Measurements from ENCODE around the gene LILRB3.
A peak's percentile ranks its signal among the peaks of the same experiment; 100 is the strongest.
"Not testable (repeated sequence)": the region's sequence is repeated elsewhere in the genome, so short reads cannot be mapped to it uniquely, and the experiment has no call there.

Gene LILRB3

GRCh38 chr19:54209058-54209810 is 13.6 kb downstream of the LILRB3 start:
- no peak for DNase-seq

GRCh38 chr19:54208784-54209057 is 14.1 kb downstream of the LILRB3 start:
- no peak for DNase-seq

- DNase-seq, result peak in 1 of 2 donors; percentile 45
These were observed 14.6 kb downstream of the LILRB3 start for GRCh38 chr19:54207983-54208783.

- DNase-seq, result no peak
These were observed 15.2 kb downstream of the LILRB3 start for GRCh38 chr19:54207676-54207982.

- DNase-seq, result not testable (repeated sequence)
These were observed 15.6 kb downstream of the LILRB3 start for GRCh38 chr19:54207193-54207592.

GRCh38 chr19:54206831-54207177 is 16.0 kb downstream of the LILRB3 start:
- DNase-seq, result no peak

- no peak for DNase-seq
These were observed 16.6 kb downstream of the LILRB3 start for GRCh38 chr19:54206030-54206830.

GRCh38 chr19:54204767-54205468 is 17.9 kb downstream of the LILRB3 start:
- DNase-seq, result no peak

- no peak for DNase-seq
These were observed 19.6 kb downstream of the LILRB3 start for GRCh38 chr19:54203151-54203611.

GRCh38 chr19:54201980-54202379 is 20.8 kb downstream of the LILRB3 start:
- no peak for DNase-seq

GRCh38 chr19:54201172-54201701 is 21.6 kb downstream of the LILRB3 start:
- DNase-seq, result no peak

GRCh38 chr19:54199401-54199800 is 23.4 kb downstream of the LILRB3 start:
- no peak for DNase-seq

GRCh38 chr19:54197121-54197520 is 25.7 kb downstream of the LILRB3 start:
- DNase-seq, result no peak

- no peak for DNase-seq
These were observed 26.3 kb downstream of the LILRB3 start for GRCh38 chr19:54196536-54196935.

GRCh38 chr19:54194463-54194862 is 28.3 kb downstream of the LILRB3 start:
- not testable (repeated sequence) for DNase-seq

GRCh38 chr19:54193011-54193410 is 29.8 kb downstream of the LILRB3 start:
- DNase-seq, result no peak

GRCh38 chr19:54191811-54192453 is 30.9 kb downstream of the LILRB3 start:
- DNase-seq, result no peak

GRCh38 chr19:54191011-54191810 is 31.6 kb downstream of the LILRB3 start, which contains the start of gene TSEN34:
Gene TSEN34, plus strand, starts transcription at chr19:54191308. Its CDS starts 57 bp downstream, at chr19:54191365.
- peak; percentile 31 to 89 for DNase-seq

GRCh38 chr19:54190503-54191010 is 32.2 kb downstream of the LILRB3 start:
- peak; percentile 100 for DNase-seq

GRCh38 chr19:54189735-54190502 is 32.9 kb downstream of the LILRB3 start:
- peak; percentile 100 for DNase-seq
